ENCODE results near the gene ZC3H7A. TPM values are rescaled to one million over a fixed set of nuclear protein-coding genes. Genes with fewer than 3 reads are reported as not detected.
"Not testable (repeated sequence)": the region's sequence is repeated elsewhere in the genome, so short reads cannot be mapped to it uniquely, and the experiment has no call there.

ZC3H7A gene
- polyA plus RNA-seq, 1 donor = 50.4 TPM

DNA sequence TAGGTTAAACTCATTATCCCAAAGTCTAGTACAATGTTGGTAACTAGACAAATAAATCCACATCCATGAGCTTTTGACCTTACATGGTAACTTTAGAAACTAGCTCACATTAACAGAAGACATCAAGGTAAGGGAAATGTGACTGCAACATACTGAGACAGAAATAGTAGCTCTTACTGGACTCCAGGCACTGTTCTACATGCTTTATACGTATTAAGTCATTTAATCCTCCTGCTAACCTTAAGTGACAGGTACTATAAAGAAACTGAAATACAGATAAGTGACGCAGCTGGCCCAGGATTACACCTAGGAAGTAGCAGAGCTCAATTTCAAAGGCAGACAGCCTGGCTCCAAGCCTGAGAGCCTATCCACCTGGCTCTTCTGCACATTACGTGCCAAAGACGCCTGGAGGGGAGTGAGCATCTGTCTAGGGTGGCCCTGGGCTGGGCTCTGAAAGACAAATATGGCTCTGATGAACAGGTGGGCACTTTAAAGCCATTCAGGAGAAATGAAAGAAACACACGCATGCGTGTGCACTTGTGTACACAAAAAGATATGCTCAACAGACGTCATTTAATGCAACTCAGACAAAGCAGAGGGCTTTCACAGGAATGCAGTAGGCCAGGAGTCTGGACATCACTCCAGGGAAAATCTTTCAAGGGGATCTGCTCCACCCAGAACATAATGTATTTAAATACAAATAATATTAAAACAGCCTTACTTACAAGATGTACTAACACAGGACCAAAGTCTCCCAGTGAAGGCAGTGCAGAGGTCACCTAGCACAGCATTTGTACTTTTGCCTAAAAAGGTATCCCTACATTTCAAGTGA, 4.4 kb downstream of the ZC3H7A start:
- Histone ChIP-seq H3K9me3 (ENCODE audit: control insufficient read depth, low read depth, low read length) (no peaks in the 10 kb centered on the region), H3K36me3 (ENCODE audit: control insufficient read depth, insufficient read depth, low read length) (peaks cover 4% of the 10 kb centered on the region), H3K27me3 (ENCODE audit: control insufficient read depth, insufficient read depth, low read length) (no peaks in the 10 kb centered on the region), H3K4me1 (ENCODE audit: control insufficient read depth, insufficient read depth, low read length) (peaks cover 33% of the 10 kb centered on the region), H3K27ac (ENCODE audit: low read length) (peak overlapping the region; percentile 69), H3K4me3 (ENCODE audit: low read length) (no peak overlapping the region)
- peak; percentile 59 to 87 for DNase-seq
- 20% methylated on average over 1 of the region's 7 CpGs for WGBS (ENCODE audit: insufficient coverage, low lambda C conversion rate)

DNA sequence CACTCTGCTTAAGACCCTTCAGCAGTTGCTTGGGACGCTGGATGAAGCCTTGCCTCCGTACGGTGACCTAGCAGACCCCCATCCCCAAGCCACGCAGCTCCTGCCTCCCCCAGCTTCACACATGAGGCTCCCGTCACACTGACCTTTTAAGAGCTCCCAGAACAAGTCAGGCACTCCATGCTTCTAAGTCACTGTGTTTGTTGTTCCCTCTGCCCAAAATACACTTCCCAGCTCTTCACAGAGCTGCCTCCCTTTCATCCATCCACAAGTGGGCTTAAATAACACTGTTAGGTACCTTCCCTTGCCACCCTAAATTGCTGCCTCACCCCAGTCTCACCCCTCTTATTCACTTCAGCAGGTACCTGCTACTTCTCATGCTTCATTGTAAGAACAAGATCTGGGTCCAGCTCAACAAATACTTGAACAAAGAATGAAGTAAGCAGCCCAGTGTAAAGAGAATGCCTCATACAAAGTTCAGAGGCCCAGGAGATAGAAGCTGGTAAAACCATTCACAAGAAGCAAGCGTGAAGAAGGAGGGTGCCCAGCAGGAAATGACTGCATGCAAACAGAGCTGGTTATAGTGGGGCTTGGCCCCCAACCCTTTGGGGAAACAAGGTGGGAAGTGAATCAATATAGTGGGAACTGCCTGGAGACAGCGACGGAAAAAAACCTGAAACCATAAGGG, 5.8 kb downstream of the ZC3H7A start:
- H3K4me3 ChIP-seq (ENCODE audit: low read length) = no peak overlapping the region
- peaks cover 4% of the 10 kb centered on the region for H3K36me3 ChIP-seq (ENCODE audit: control insufficient read depth, insufficient read depth, low read length)
- no peaks in the 10 kb centered on the region for H3K27me3 ChIP-seq (ENCODE audit: control insufficient read depth, insufficient read depth, low read length)
- DNase-seq = peak in 1 of 2 donors; percentile 62
- no peaks in the 10 kb centered on the region for H3K9me3 ChIP-seq (ENCODE audit: control insufficient read depth, low read depth, low read length)
- peaks cover 35% of the 10 kb centered on the region for H3K4me1 ChIP-seq (ENCODE audit: control insufficient read depth, insufficient read depth, low read length)
- H3K27ac ChIP-seq (ENCODE audit: low read length) = peak overlapping the region; percentile 69
- WGBS (ENCODE audit: insufficient coverage, low lambda C conversion rate) = no CpG with 5 or more reads among the region's 8 CpGs

DNA sequence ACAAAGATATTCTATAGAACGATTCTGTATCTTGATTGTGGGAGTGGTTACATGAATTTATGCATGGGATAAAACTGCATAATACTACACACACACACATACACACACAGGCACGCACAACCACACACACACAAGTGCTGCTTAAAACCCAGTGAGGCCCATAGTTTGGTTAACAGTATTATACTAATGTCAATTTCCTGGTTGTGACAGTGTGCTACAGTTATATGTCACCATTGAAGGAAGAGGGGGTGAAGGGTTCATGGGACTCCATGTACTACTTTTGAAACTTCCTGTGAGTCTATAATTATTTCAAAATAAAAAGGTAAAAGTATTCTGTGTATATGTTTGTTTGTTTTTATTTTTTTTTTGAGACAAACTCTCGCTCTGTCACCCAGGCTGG, 8.1 kb downstream of the ZC3H7A start:
- no peaks in the 10 kb centered on the region for H3K27me3 ChIP-seq (ENCODE audit: control insufficient read depth, insufficient read depth, low read length)
- H3K36me3 ChIP-seq (ENCODE audit: control insufficient read depth, insufficient read depth, low read length) = no peaks in the 10 kb centered on the region
- DNase-seq = no peak
- no peak overlapping the region for H3K27ac ChIP-seq (ENCODE audit: low read length)
- peaks cover 33% of the 10 kb centered on the region for H3K4me1 ChIP-seq (ENCODE audit: control insufficient read depth, insufficient read depth, low read length)
- H3K4me3 ChIP-seq (ENCODE audit: low read length) = no peak overlapping the region
- WGBS (ENCODE audit: insufficient coverage, low lambda C conversion rate) = no CpG with 5 or more reads among the region's 3 CpGs
- H3K9me3 ChIP-seq (ENCODE audit: control insufficient read depth, low read depth, low read length) = no peaks in the 10 kb centered on the region

DNA sequence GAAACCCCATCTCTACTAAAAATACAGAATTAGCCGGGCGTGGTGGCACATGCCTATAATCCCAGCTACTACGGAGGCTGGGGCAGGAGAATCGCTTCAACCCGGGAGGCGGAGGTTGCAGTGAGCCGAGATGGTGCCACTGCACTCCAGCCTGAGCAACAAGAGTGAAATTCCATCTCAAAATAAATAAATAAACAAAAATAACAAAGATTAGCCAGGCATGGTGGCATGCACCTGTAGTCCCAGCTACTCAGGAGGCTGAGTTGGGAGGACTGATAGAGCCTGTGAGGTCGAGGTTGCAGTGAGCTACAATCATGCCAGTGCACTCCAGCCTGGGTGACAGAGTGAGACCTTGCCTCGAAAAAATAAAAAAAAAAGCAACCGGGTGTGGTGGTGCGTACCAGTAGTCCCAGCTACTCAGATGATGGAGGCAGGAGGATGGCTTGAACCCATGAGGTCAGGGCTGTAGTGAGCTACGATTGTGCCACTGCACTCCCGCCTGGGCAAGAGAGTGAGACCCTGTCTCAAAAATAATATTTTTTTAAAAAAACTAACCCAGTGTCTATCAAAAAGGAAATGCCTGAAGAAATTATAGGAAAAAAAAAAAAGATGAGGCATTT, 12.0 kb downstream of the ZC3H7A start:
- H3K9me3 ChIP-seq (ENCODE audit: control insufficient read depth, low read depth, low read length); H3K27ac ChIP-seq (ENCODE audit: low read length); H3K4me1 ChIP-seq (ENCODE audit: control insufficient read depth, insufficient read depth, low read length); H3K27me3 ChIP-seq (ENCODE audit: control insufficient read depth, insufficient read depth, low read length); DNase-seq; H3K36me3 ChIP-seq (ENCODE audit: control insufficient read depth, insufficient read depth, low read length); H3K4me3 ChIP-seq (ENCODE audit: low read length): not testable (repeated sequence)
- no CpG with 5 or more reads among the region's 13 CpGs for WGBS (ENCODE audit: insufficient coverage, low lambda C conversion rate)

DNA sequence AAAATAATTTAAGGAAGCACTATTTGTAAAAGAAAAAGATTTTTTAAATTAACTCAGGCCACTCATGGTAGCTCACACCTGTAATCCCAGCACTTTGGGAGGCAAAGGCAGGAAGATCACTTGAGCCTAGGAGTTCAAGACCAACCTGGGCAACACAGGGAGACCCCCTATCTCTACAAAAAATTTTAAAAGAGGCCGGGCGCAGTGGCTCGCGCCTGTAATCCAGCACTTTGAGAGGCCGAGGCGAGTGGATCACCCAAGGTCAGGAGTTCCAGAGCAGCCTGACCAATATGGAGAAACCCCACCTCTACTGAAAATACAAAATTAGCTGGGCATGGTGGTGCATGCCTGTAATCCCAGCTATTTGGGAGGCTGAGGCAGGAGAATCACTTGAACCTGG, 12.7 kb downstream of the ZC3H7A start:
- H3K36me3 ChIP-seq (ENCODE audit: control insufficient read depth, insufficient read depth, low read length); H3K4me1 ChIP-seq (ENCODE audit: control insufficient read depth, insufficient read depth, low read length); H3K27ac ChIP-seq (ENCODE audit: low read length); H3K27me3 ChIP-seq (ENCODE audit: control insufficient read depth, insufficient read depth, low read length); H3K9me3 ChIP-seq (ENCODE audit: control insufficient read depth, low read depth, low read length); H3K4me3 ChIP-seq (ENCODE audit: low read length); DNase-seq: not testable (repeated sequence)
- no CpG with 5 or more reads among the region's 6 CpGs for WGBS (ENCODE audit: insufficient coverage, low lambda C conversion rate)

DNA sequence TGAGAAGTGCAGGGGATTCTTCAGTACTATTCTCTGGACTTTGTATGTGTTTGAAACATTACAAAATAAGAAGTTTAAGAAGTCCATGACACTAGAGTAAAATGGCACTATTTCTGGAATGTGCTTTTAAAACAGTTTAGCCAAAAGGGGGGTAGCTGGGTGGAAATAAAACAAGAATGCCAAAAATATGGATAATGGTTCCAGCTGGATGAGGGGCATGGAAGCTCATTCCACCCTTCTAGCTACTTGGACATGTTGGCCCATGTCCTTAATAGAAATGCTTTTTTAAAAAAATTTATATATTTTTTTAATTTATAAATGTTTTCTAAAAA, 13.1 kb downstream of the ZC3H7A start:
- no peak overlapping the region for H3K4me3 ChIP-seq (ENCODE audit: low read length)
- peaks cover 6% of the 10 kb centered on the region for H3K4me1 ChIP-seq (ENCODE audit: control insufficient read depth, insufficient read depth, low read length)
- no peaks in the 10 kb centered on the region for H3K27me3 ChIP-seq (ENCODE audit: control insufficient read depth, insufficient read depth, low read length)
- H3K9me3 ChIP-seq (ENCODE audit: control insufficient read depth, low read depth, low read length) = no peaks in the 10 kb centered on the region
- peaks cover 11% of the 10 kb centered on the region for H3K36me3 ChIP-seq (ENCODE audit: control insufficient read depth, insufficient read depth, low read length)
- peak overlapping the region; percentile 40 for H3K27ac ChIP-seq (ENCODE audit: low read length)
- DNase-seq = no peak

DNA sequence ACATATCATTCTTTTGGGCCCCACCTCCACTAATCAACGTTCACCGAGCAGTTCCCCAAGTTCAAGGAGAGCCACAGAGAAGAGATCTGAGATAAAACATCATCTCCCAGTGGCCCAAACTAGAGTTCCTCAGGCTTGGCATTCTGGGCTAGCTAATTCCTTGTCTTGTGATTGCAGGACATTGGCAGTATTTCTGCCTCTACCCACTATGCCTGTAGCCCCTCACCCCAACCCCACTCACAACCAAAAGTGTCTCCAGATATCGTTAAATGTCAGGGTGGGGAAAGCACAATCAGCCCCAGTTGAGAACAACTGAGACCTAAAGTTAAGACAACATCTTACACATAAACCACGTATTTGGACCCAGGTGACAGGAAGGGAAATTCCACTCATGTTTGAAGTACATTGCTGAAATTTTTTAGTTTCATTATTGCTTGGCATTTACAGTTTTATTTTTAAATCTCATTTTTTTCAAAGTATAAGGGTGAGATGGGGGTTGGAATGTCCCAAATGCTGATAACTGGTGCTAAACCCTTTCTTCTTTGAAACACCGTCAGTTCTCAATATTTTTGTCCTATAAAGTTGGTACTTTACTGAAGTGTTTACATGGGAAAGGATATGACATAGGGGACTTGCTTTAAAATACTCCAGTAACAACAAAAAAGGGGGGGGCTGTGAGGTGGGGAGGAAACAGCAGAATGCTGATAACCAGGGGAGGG, 13.6 kb downstream of the ZC3H7A start:
- peaks cover 6% of the 10 kb centered on the region for H3K4me1 ChIP-seq (ENCODE audit: control insufficient read depth, insufficient read depth, low read length)
- H3K27ac ChIP-seq (ENCODE audit: low read length) = peak overlapping the region; percentile 40
- no peak overlapping the region for H3K4me3 ChIP-seq (ENCODE audit: low read length)
- H3K27me3 ChIP-seq (ENCODE audit: control insufficient read depth, insufficient read depth, low read length) = no peaks in the 10 kb centered on the region
- peak in 1 of 2 donors; percentile 15 for DNase-seq
- 78% methylated on average over 1 of the region's 5 CpGs for whole genome bisulfite sequencing (ENCODE audit: insufficient coverage, low lambda C conversion rate)
- H3K9me3 ChIP-seq (ENCODE audit: control insufficient read depth, low read depth, low read length) = no peaks in the 10 kb centered on the region
- peaks cover 11% of the 10 kb centered on the region for H3K36me3 ChIP-seq (ENCODE audit: control insufficient read depth, insufficient read depth, low read length)

DNA sequence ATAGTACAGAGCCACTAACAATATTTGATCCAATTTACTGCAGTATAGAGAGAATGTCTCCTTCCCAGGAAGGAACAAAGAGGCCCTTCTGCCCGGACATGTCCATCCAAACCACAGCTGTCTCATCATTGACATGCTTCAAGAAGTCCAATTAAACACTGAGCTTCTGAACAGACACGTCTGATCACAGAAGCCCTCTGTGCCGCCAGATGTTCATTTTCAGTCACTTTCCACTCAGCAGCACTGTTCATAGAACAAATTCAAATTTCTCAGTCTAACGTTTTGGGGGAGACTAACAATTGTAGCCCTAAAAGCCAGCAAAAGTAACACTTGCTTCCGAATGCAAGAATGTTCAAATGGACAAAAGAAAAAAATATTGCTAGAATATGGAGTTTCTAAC, 15.3 kb downstream of the ZC3H7A start:
- DNase-seq = no peak
- H3K27ac ChIP-seq (ENCODE audit: low read length) = no peak overlapping the region
- WGBS (ENCODE audit: insufficient coverage, low lambda C conversion rate) = 76% methylated on average over 3 of the region's 5 CpGs
- H3K4me1 ChIP-seq (ENCODE audit: control insufficient read depth, insufficient read depth, low read length) = peaks cover 6% of the 10 kb centered on the region
- no peak overlapping the region for H3K4me3 ChIP-seq (ENCODE audit: low read length)
- H3K36me3 ChIP-seq (ENCODE audit: control insufficient read depth, insufficient read depth, low read length) = peaks cover 24% of the 10 kb centered on the region
- H3K9me3 ChIP-seq (ENCODE audit: control insufficient read depth, low read depth, low read length) = no peaks in the 10 kb centered on the region
- no peaks in the 10 kb centered on the region for H3K27me3 ChIP-seq (ENCODE audit: control insufficient read depth, insufficient read depth, low read length)

DNA sequence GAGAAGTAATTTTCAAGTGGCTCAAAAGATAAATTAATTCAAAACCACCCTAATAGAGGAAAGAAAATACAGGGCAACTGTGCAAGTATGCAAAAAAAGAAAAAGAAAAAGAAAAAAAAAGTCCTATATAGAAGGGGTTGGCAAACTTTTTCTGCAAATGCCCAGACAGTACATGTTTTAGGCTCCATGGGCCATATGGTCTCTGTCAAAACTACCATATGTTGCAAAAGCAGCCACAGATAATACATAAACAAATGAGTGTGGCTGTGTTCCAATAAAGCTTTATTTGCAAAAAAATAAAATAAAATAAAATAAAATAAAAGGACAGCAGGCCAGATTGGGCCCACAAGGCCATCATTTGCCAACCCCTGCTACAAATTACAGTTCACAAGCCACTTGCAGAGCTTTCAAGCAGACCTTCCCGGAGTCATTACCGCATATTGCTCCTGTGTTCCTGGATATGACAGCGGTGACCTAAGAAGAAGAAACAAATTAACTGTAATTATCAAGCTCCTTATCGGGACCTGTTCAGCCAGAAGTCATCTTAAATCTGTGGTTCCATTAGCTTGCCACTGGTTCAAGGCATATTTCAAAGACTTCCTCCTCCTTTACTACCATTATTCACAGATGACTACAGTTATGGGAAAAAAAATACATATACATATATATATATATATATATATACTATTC, 15.9 kb downstream of the ZC3H7A start:
- Histone ChIP-seq H3K9me3 (ENCODE audit: control insufficient read depth, low read depth, low read length) (no peaks in the 10 kb centered on the region), H3K4me3 (ENCODE audit: low read length) (no peak overlapping the region), H3K36me3 (ENCODE audit: control insufficient read depth, insufficient read depth, low read length) (peaks cover 30% of the 10 kb centered on the region), H3K4me1 (ENCODE audit: control insufficient read depth, insufficient read depth, low read length) (peaks cover 3% of the 10 kb centered on the region), H3K27ac (ENCODE audit: low read length) (no peak overlapping the region), H3K27me3 (ENCODE audit: control insufficient read depth, insufficient read depth, low read length) (no peaks in the 10 kb centered on the region)
- WGBS (ENCODE audit: insufficient coverage, low lambda C conversion rate) = 100% methylated on average over 1 of the region's 4 CpGs
- no peak for DNase-seq

DNA sequence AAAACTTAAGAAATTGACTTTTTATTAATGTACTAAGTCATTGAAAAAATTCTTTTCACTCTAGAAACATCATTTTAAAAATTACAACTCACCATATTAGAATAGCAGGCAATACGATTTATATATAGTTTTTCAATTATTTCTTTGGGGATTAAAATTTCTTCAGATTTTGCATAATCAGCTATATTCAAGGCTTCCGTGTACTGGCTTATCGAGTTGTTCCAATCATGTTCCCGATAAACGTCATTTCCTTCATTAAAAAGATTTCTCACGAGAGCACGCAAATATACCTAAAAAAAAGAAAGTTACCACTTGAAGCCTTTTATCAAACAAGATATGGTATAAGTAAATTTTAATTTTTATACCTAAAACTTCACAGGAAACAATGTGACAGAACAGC, 18.0 kb downstream of the ZC3H7A start:
- peaks cover 46% of the 10 kb centered on the region for H3K36me3 ChIP-seq (ENCODE audit: control insufficient read depth, insufficient read depth, low read length)
- peaks cover 3% of the 10 kb centered on the region for H3K4me1 ChIP-seq (ENCODE audit: control insufficient read depth, insufficient read depth, low read length)
- no peaks in the 10 kb centered on the region for H3K27me3 ChIP-seq (ENCODE audit: control insufficient read depth, insufficient read depth, low read length)
- H3K9me3 ChIP-seq (ENCODE audit: control insufficient read depth, low read depth, low read length) = no peaks in the 10 kb centered on the region
- DNase-seq = no peak
- H3K4me3 ChIP-seq (ENCODE audit: low read length) = no peak overlapping the region
- no peak overlapping the region for H3K27ac ChIP-seq (ENCODE audit: low read length)
- 92% methylated on average over 3 of the region's 7 CpGs for WGBS (ENCODE audit: insufficient coverage, low lambda C conversion rate)
